ENCODE measurements around the gene OR8B8. TPM values are rescaled to one million over a fixed set of nuclear protein-coding genes. Genes with fewer than 3 reads are reported as not detected.

OR8B8 gene
- total RNA-seq, 1 donor = not detected

DNA sequence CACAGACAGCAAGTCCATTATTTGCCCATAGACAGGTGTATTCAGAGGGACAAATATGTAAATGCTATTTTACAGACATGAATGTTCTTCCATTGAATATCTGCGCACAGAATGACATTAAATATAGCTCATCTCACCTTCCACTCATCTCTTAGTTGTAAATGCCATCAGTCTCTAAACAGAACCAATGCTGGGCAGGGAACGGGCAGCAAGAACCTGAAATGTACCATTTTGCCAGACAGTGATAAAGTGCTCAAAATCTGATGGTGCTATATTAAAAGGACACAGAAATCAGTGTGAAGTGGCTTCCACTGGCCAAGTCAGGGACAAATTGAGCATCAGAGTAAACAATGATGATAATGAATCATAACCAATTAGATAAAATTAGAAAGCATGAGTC is 10.8 kb downstream of the OR8B8 start:
- TF ChIP-seq, protein P1, sequence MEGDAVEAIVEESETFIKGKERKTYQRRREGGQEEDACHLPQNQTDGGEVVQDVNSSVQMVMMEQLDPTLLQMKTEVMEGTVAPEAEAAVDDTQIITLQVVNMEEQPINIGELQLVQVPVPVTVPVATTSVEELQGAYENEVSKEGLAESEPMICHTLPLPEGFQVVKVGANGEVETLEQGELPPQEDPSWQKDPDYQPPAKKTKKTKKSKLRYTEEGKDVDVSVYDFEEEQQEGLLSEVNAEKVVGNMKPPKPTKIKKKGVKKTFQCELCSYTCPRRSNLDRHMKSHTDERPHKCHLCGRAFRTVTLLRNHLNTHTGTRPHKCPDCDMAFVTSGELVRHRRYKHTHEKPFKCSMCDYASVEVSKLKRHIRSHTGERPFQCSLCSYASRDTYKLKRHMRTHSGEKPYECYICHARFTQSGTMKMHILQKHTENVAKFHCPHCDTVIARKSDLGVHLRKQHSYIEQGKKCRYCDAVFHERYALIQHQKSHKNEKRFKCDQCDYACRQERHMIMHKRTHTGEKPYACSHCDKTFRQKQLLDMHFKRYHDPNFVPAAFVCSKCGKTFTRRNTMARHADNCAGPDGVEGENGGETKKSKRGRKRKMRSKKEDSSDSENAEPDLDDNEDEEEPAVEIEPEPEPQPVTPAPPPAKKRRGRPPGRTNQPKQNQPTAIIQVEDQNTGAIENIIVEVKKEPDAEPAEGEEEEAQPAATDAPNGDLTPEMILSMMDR (IDR thresholded peaks at IDR 0.05; ENCODE audit: extremely low read depth, low read depth, low read length) = no peak
- Histone ChIP-seq H3K9me3 (ENCODE audit: low read depth, low read length) (no peaks in the 10 kb centered on the region), H3K4me3 (ENCODE audit: insufficient read depth, low read length) (no peak overlapping the region), H3K4me2 (ENCODE audit: insufficient read depth, low read length) (no peak overlapping the region), H3K79me2 (ENCODE audit: insufficient read depth, low read length) (no peaks in the 10 kb centered on the region), H3K27ac (ENCODE audit: low read depth, low read length) (no peak overlapping the region), H4K20me1 (ENCODE audit: insufficient read depth, low read length) (no peaks in the 10 kb centered on the region), H3K4me1 (ENCODE audit: insufficient read depth, low read length) (no peaks in the 10 kb centered on the region), H3K36me3 (ENCODE audit: insufficient read depth, low read length) (no peaks in the 10 kb centered on the region), H2AFZ (ENCODE audit: low read length) (no peak overlapping the region), H3K27me3 (ENCODE audit: insufficient read depth, low read length) (no peaks in the 10 kb centered on the region)
- no peak for DNase-seq (ENCODE audit: insufficient read length, low spot score, missing footprints)

DNA sequence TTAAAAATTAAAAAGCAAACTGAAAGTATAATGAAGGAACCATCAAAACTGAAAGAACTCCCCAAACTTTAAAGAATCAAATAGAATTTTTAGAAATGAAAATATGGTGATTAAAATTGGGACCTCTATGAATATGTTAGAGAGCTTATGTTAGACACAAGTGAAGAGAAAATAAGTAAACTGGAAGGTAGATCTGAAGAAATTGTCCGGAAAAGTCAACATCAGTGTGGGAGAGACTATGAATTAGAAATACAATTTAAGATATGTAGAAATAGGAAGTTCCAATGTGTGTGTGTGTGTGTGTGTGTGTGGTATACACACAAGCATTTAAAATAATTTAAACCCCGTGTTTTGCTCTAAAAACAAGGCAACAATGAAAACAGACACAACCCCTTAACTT is 15.9 kb downstream of the OR8B8 start:
- H3K4me3 ChIP-seq (ENCODE audit: insufficient read depth, low read length) = no peak overlapping the region
- H3K79me2 ChIP-seq (ENCODE audit: insufficient read depth, low read length) = no peaks in the 10 kb centered on the region

DNA sequence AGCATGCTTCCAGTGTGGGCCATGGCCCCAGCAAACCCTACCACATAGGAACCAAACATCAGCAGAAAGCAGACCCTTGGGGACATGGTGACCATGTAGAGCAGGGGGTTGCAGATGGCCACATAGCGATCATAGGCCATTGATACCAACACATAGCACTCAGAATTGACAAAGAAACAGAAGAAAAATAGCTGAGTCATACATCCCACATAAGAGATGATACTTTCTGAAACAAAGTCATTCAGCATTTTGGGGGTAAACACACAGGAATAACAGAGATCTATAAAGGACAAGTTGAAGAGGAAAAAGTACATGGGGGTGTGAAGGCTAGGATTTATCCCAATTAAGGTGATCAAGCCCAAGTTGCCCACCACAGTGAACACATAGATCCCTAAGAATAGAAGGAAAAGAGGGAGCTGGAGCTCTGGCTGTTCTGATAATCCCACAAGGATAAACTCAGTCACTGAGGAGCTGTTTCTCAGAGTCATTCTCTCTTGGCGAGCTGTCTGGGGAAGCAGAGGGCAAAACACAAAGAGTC is 21.0 kb downstream of the OR8B8 start, which contains the start of gene OR8B4:
OR8B4 (minus strand) TSS at position 488 of the 538 bp plus-strand sequence; CDS start at position 488, 0 bp downstream.
- no peak for DNase-seq (ENCODE audit: insufficient read length, low spot score, missing footprints)
- H3K27me3 ChIP-seq (ENCODE audit: insufficient read depth, low read length) = no peaks in the 10 kb centered on the region
- no peaks in the 10 kb centered on the region for H4K20me1 ChIP-seq (ENCODE audit: insufficient read depth, low read length)
- H3K9me3 ChIP-seq (ENCODE audit: low read depth, low read length) = no peaks in the 10 kb centered on the region
- H3K36me3 ChIP-seq (ENCODE audit: insufficient read depth, low read length) = no peaks in the 10 kb centered on the region
- TF ChIP-seq, protein P1 (IDR thresholded peaks at IDR 0.05; ENCODE audit: extremely low read depth, low read depth, low read length) = no peak
- no peak within 1 kb of the TSS for H3K4me2 ChIP-seq (ENCODE audit: insufficient read depth, low read length)
- no peak within 1 kb of the TSS for H2AFZ ChIP-seq (ENCODE audit: low read length)
- no peaks in the 10 kb centered on the region for H3K79me2 ChIP-seq (ENCODE audit: insufficient read depth, low read length)
- H3K27ac ChIP-seq (ENCODE audit: low read depth, low read length) = no peak within 1 kb of the TSS
- no peak within 1 kb of the TSS for H3K4me3 ChIP-seq (ENCODE audit: insufficient read depth, low read length)
- no peaks in the 10 kb centered on the region for H3K4me1 ChIP-seq (ENCODE audit: insufficient read depth, low read length)

More for the DNA sequence above, 15.9 kb downstream of the OR8B8 start:
- Histone ChIP-seq H3K27ac (ENCODE audit: low read depth, low read length) (no peak overlapping the region), H3K36me3 (ENCODE audit: insufficient read depth, low read length) (no peaks in the 10 kb centered on the region), H3K4me1 (ENCODE audit: insufficient read depth, low read length) (no peaks in the 10 kb centered on the region), H3K9me3 (ENCODE audit: low read depth, low read length) (no peaks in the 10 kb centered on the region), H2AFZ (ENCODE audit: low read length) (no peak overlapping the region), H3K4me2 (ENCODE audit: insufficient read depth, low read length) (no peak overlapping the region), H3K27me3 (ENCODE audit: insufficient read depth, low read length) (no peaks in the 10 kb centered on the region), H4K20me1 (ENCODE audit: insufficient read depth, low read length) (no peaks in the 10 kb centered on the region)
- TF ChIP-seq, protein P1 (IDR thresholded peaks at IDR 0.05; ENCODE audit: extremely low read depth, low read depth, low read length) = no peak
- no peak for DNase-seq (ENCODE audit: insufficient read length, low spot score, missing footprints)

DNA sequence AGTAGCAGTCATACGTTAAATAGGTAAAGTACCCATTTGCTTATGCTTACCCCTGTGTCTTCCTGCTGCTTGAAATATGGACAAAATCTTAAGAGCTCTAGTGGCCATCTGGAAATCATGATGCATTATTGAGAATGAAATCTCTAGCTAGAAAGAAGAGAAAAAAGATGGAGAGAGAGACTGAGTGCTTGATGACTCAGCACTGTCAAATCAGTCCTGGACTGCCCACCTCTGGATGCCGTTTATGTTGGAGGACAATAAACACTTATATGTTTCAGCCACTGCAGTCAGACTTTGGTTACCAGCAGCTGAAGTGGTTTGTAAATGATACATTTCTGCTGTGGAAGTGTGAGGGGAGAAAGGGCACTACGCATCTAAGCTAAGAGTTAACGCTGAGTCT is 24.5 kb downstream of the OR8B8 start:
- H3K27ac ChIP-seq (ENCODE audit: low read depth, low read length) = no peak overlapping the region
- H4K20me1 ChIP-seq (ENCODE audit: insufficient read depth, low read length) = no peaks in the 10 kb centered on the region
- H3K4me3 ChIP-seq (ENCODE audit: insufficient read depth, low read length) = no peak overlapping the region
- H3K9me3 ChIP-seq (ENCODE audit: low read depth, low read length) = no peaks in the 10 kb centered on the region
- H3K4me2 ChIP-seq (ENCODE audit: insufficient read depth, low read length) = no peak overlapping the region
- DNase-seq (ENCODE audit: insufficient read length, low spot score, missing footprints) = no peak
- H3K79me2 ChIP-seq (ENCODE audit: insufficient read depth, low read length) = no peaks in the 10 kb centered on the region
- TF ChIP-seq, protein P1 (IDR thresholded peaks at IDR 0.05; ENCODE audit: extremely low read depth, low read depth, low read length) = no peak
- H3K36me3 ChIP-seq (ENCODE audit: insufficient read depth, low read length) = no peaks in the 10 kb centered on the region
- no peaks in the 10 kb centered on the region for H3K27me3 ChIP-seq (ENCODE audit: insufficient read depth, low read length)
- no peak overlapping the region for H2AFZ ChIP-seq (ENCODE audit: low read length)
- H3K4me1 ChIP-seq (ENCODE audit: insufficient read depth, low read length) = no peaks in the 10 kb centered on the region
